ENCODE results near the gene FAHD2A.

GRCh38 chr2:95384854-95385569, 17.5 kb upstream of the FAHD2A start:
- TF ChIP-seq, protein P1, sequence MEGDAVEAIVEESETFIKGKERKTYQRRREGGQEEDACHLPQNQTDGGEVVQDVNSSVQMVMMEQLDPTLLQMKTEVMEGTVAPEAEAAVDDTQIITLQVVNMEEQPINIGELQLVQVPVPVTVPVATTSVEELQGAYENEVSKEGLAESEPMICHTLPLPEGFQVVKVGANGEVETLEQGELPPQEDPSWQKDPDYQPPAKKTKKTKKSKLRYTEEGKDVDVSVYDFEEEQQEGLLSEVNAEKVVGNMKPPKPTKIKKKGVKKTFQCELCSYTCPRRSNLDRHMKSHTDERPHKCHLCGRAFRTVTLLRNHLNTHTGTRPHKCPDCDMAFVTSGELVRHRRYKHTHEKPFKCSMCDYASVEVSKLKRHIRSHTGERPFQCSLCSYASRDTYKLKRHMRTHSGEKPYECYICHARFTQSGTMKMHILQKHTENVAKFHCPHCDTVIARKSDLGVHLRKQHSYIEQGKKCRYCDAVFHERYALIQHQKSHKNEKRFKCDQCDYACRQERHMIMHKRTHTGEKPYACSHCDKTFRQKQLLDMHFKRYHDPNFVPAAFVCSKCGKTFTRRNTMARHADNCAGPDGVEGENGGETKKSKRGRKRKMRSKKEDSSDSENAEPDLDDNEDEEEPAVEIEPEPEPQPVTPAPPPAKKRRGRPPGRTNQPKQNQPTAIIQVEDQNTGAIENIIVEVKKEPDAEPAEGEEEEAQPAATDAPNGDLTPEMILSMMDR (IDR thresholded peaks at IDR 0.05; ENCODE audit: poor library complexity, severe bottlenecking): no peak
- TF ChIP-seq RAD21 (conservative IDR thresholded peaks at IDR 0.05) (no peak), POLR2AphosphoS5 (IDR thresholded peaks at IDR 0.05) (no peak), EZH2 (IDR thresholded peaks at IDR 0.05; ENCODE audit: borderline replicate concordance, insufficient read depth, low read length, poor library complexity, severe bottlenecking) (no peak), TAF1 (IDR thresholded peaks at IDR 0.05; ENCODE audit: low read depth) (no peak), MXI1 (conservative IDR thresholded peaks at IDR 0.05; ENCODE audit: poor library complexity, severe bottlenecking) (no peak)
- TF ChIP-seq, protein P2, sequence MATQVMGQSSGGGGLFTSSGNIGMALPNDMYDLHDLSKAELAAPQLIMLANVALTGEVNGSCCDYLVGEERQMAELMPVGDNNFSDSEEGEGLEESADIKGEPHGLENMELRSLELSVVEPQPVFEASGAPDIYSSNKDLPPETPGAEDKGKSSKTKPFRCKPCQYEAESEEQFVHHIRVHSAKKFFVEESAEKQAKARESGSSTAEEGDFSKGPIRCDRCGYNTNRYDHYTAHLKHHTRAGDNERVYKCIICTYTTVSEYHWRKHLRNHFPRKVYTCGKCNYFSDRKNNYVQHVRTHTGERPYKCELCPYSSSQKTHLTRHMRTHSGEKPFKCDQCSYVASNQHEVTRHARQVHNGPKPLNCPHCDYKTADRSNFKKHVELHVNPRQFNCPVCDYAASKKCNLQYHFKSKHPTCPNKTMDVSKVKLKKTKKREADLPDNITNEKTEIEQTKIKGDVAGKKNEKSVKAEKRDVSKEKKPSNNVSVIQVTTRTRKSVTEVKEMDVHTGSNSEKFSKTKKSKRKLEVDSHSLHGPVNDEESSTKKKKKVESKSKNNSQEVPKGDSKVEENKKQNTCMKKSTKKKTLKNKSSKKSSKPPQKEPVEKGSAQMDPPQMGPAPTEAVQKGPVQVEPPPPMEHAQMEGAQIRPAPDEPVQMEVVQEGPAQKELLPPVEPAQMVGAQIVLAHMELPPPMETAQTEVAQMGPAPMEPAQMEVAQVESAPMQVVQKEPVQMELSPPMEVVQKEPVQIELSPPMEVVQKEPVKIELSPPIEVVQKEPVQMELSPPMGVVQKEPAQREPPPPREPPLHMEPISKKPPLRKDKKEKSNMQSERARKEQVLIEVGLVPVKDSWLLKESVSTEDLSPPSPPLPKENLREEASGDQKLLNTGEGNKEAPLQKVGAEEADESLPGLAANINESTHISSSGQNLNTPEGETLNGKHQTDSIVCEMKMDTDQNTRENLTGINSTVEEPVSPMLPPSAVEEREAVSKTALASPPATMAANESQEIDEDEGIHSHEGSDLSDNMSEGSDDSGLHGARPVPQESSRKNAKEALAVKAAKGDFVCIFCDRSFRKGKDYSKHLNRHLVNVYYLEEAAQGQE (IDR thresholded peaks at IDR 0.05; ENCODE audit: borderline replicate concordance): no peak

Measured in neural cell (in vitro differentiated cells).